HepG2 (cell line): ENCODE measurements around the gene IPO9.

Experiments used
- MAFK ChIP-seq, 2 experiments: IDR thresholded peaks in 1 of 2; conservative IDR thresholded peaks in 1 of 2; 2 replicates each; pipeline ENCODE4 v1.6.1; 2011; ENCODE audit warnings: improper control_type of control experiment in 2 of 2, low read length in 2 of 2
- NR2F1 ChIP-seq, 2 experiments: fragments of 450-650 bp in 1 of 2; formaldehyde crosslinking in 1 of 2; IDR thresholded peaks; 2 replicates each; pipeline versions ENCODE4 v1.5.0 to v1.6.1; 2016 to 2020; ENCODE audit warnings: mild to moderate bottlenecking in 1 of 2, missing compliant biosample characterization in 1 of 2, missing genetic modification reagents in 1 of 2, moderate library complexity in 1 of 2
- SMC3 ChIP-seq: IDR thresholded peaks from 2 replicates; pipeline ENCODE4 v1.6.1; 2011; ENCODE audit warnings: low read length, improper control_type of control experiment

DNA sequence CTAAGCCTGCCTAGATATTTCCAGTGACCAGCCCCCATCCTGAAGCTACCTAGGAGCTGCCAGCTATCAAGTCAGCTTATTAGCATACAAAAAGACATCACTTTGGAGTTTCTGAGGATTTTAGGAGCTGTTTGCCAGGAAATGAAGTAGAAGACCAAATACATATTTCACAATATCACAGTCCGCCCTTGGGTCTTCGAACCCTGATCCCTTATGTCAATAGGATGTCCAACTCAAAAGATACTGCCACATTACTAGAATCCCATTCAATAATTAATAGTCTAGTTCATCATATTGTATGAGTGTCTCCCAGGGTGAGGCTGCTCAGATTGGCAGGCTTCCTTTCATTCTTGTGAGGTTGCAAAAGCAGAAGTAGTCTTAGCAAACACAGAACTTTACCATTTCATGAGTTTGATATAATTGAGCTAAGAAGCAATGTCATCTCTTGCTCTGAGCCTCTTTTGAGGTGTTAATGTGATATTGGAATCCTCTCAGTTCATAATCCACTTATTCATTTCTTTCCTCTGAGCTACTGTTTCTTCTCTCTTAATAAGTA lies 13.6 kb downstream of the IPO9 start:
- TF ChIP-seq MAFK (conservative IDR thresholded peaks at IDR 0.05 in 1 of 2, IDR thresholded peaks at IDR 0.05 in 1 of 2; ENCODE audit: low read length in 2 of 2) (no peak), SMC3 (no peak), NR2F1 (CRISPR knock-in tag; IDR thresholded peaks at IDR 0.05) (no peak)
